ENCODE results near the gene SCO2. TPM values are rescaled to one million over a fixed set of nuclear protein-coding genes. Genes with fewer than 3 reads are reported as not detected.

SCO2 gene
- total RNA-seq (14.6 TPM), polyA plus RNA-seq (10 to 100 TPM in 1 of 4 donors, 1 to 10 TPM in 3; 6.4 to 10.4 (median 7.7) TPM)

DNA sequence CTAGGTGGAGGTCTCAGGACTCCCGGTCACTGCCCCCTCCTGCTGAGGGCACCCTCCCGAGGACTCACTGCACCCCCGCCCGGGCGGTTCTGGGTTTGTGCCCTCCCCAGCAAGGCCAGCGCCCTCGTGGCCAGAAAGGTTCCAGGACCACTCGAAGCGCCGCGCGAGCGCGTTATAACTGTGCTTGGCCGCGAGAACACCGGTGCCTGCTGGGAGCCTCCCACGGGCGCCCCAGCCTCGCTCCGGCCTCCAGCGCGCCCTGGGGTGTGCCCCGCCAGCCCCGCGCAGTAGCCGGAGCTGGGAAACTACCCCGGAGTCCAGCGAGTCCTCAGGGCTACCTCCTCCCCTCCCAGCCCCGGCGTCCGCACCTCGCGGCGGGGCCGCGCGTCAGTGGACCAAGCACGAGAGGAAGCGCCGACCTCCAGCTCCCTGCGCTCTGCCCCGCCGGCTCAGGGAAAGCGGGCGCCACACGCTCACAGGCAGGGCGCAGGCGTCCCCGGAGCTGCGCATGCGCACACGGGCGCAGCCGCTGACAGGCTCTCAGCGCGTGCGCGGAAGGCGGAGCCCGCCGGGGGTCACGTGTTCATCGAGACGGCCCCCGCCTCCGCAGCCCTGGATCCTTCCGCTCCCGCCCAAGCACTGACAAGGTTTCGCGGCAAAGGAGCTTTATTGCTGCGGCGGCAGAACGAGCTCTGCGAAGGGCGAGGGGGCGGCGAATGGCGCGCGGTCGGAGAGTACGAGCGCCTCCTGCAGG, at the start of gene SCO2:
Gene SCO2, minus strand, starts transcription at position 495 of the 754 bp plus-strand sequence. CDS start 1,187 bp downstream, outside the sequence.
- Histone ChIP-seq H3K4me1 (ENCODE audit: control insufficient read depth, insufficient read depth, low read length, poor library complexity, severe bottlenecking) (peaks cover 49% of the 10 kb centered on the region), H3K9me3 (ENCODE audit: control insufficient read depth in 2 of 2, low read length in 2 of 2) (no peaks in the 10 kb centered on the region), H3K36me3 (ENCODE audit: control insufficient read depth, insufficient read depth, low read length) (peaks cover 20% of the 10 kb centered on the region), H3K4me3 (ENCODE audit: low read depth, low read length) (peak within 1 kb of the TSS; percentile 65), H3K27ac (ENCODE audit: insufficient read depth, low read length, poor library complexity, severe bottlenecking) (peak within 1 kb of the TSS; percentile 96), H3K27me3 (ENCODE audit: control insufficient read depth, insufficient read depth, low read length) (no peaks in the 10 kb centered on the region)
- no peaks in the 10 kb centered on the region for H3K36me3 Mint-ChIP-seq
- DNase-seq (peak; percentile 95 to 98 (median 97)), ATAC-seq (ENCODE audit: low read depth in 2 of 2) (peak; percentile 63 to 69)
- H3K4me1 Mint-ChIP-seq: peaks cover 0 to 30% (median 19%) of the 10 kb centered on the region in 4 donors
- peak within 1 kb of the TSS; percentile 86 to 94 (median 92) for H3K27ac Mint-ChIP-seq
- no peaks in the 10 kb centered on the region for H3K9me3 Mint-ChIP-seq
- H3K4me3 Mint-ChIP-seq: peak within 1 kb of the TSS; percentile 90 to 93 (median 92)
- no peaks in the 10 kb centered on the region for H3K27me3 Mint-ChIP-seq

GRCh38 chr22:50574383-50574755, 49.0 kb upstream of the SCO2 start:
- H3K27me3 ChIP-seq (ENCODE audit: control insufficient read depth, insufficient read depth, low read length): no peaks in the 10 kb centered on the region
- H3K27ac ChIP-seq (ENCODE audit: insufficient read depth, low read length, poor library complexity, severe bottlenecking): no peak overlapping the region
- Mint-ChIP-seq H3K36me3 (peaks cover 26% of the 10 kb centered on the region), H3K9me3 (no peaks in the 10 kb centered on the region), H3K4me3 (no peak overlapping the region), H3K27ac (no peak overlapping the region), H3K4me1 (peaks cover 0 to 7% (median under 1%) of the 10 kb centered on the region in 4 donors), H3K27me3 (no peaks in the 10 kb centered on the region)
- DNase-seq: no peak
- peaks cover 32% of the 10 kb centered on the region for H3K36me3 ChIP-seq (ENCODE audit: control insufficient read depth, insufficient read depth, low read length)
- peaks cover 6% of the 10 kb centered on the region for H3K4me1 ChIP-seq (ENCODE audit: control insufficient read depth, insufficient read depth, low read length, poor library complexity, severe bottlenecking)
- no peak overlapping the region for H3K4me3 ChIP-seq (ENCODE audit: low read depth, low read length)
- no peaks in the 10 kb centered on the region for H3K9me3 ChIP-seq (ENCODE audit: control insufficient read depth in 2 of 2, low read length in 2 of 2)
- ATAC-seq (ENCODE audit: low read depth in 2 of 2): no peak

GRCh38 chr22:50573491-50574382, 48.3 kb upstream of the SCO2 start:
- Mint-ChIP-seq H3K36me3 (peaks cover 27% of the 10 kb centered on the region), H3K27ac (no peak overlapping the region), H3K4me1 (peaks cover 0 to 6% (median under 1%) of the 10 kb centered on the region in 4 donors), H3K9me3 (no peaks in the 10 kb centered on the region), H3K27me3 (no peaks in the 10 kb centered on the region), H3K4me3 (no peak overlapping the region)
- Histone ChIP-seq H3K27me3 (ENCODE audit: control insufficient read depth, insufficient read depth, low read length) (no peaks in the 10 kb centered on the region), H3K4me3 (ENCODE audit: low read depth, low read length) (no peak overlapping the region), H3K36me3 (ENCODE audit: control insufficient read depth, insufficient read depth, low read length) (peaks cover 36% of the 10 kb centered on the region), H3K9me3 (ENCODE audit: control insufficient read depth in 2 of 2, low read length in 2 of 2) (no peaks in the 10 kb centered on the region), H3K4me1 (ENCODE audit: control insufficient read depth, insufficient read depth, low read length, poor library complexity, severe bottlenecking) (peaks cover 6% of the 10 kb centered on the region), H3K27ac (ENCODE audit: insufficient read depth, low read length, poor library complexity, severe bottlenecking) (no peak overlapping the region)
- ATAC-seq (ENCODE audit: low read depth in 2 of 2) (no peak), DNase-seq (no peak)

DNA sequence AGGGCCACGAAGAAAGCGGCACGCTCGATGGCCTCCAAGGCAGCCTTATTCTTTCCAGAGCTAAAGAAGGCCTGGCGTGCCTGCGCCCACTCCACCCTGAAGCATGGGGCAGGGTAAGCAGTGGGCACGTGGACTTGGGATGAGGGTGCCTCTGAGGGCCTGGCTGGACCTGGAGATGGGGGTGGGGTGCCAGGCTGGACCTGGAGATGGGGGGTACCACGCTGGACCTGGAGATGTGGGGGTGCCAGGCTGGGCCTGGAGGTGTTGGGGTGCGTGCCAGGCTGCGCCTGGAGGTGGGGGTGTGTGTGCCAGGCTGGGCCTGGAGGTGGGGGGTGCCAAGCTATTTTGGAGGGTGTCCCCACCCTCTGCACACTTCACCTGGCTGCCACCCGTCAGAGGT, 47.6 kb upstream of the SCO2 start:
- Histone ChIP-seq H3K9me3 (ENCODE audit: control insufficient read depth in 2 of 2, low read length in 2 of 2) (no peaks in the 10 kb centered on the region), H3K27me3 (ENCODE audit: control insufficient read depth, insufficient read depth, low read length) (no peaks in the 10 kb centered on the region), H3K4me1 (ENCODE audit: control insufficient read depth, insufficient read depth, low read length, poor library complexity, severe bottlenecking) (peaks cover 6% of the 10 kb centered on the region), H3K36me3 (ENCODE audit: control insufficient read depth, insufficient read depth, low read length) (peaks cover 39% of the 10 kb centered on the region), H3K4me3 (ENCODE audit: low read depth, low read length) (no peak overlapping the region), H3K27ac (ENCODE audit: insufficient read depth, low read length, poor library complexity, severe bottlenecking) (no peak overlapping the region)
- H3K27ac Mint-ChIP-seq: no peak overlapping the region
- no peak for ATAC-seq (ENCODE audit: low read depth in 2 of 2)
- no peaks in the 10 kb centered on the region for H3K9me3 Mint-ChIP-seq
- H3K4me3 Mint-ChIP-seq: no peak overlapping the region
- peaks cover 0 to 6% (median under 1%) of the 10 kb centered on the region in 4 donors for H3K4me1 Mint-ChIP-seq
- H3K36me3 Mint-ChIP-seq: peaks cover 27% of the 10 kb centered on the region
- no peak for DNase-seq
- H3K27me3 Mint-ChIP-seq: no peaks in the 10 kb centered on the region

- Mint-ChIP-seq H3K27me3 (peaks cover 4% of the 10 kb centered on the region), H3K36me3 (peaks cover 30% of the 10 kb centered on the region), H3K4me3 (no peak overlapping the region), H3K4me1 (peaks cover 0 to 2% (median 0%) of the 10 kb centered on the region in 4 donors), H3K9me3 (no peaks in the 10 kb centered on the region), H3K27ac (no peak overlapping the region)
- no peaks in the 10 kb centered on the region for H3K27me3 ChIP-seq (ENCODE audit: control insufficient read depth, insufficient read depth, low read length)
- no peak for ATAC-seq (ENCODE audit: low read depth in 2 of 2)
- no peak overlapping the region for H3K4me3 ChIP-seq (ENCODE audit: low read depth, low read length)
- no peak overlapping the region for H3K27ac ChIP-seq (ENCODE audit: insufficient read depth, low read length, poor library complexity, severe bottlenecking)
- H3K4me1 ChIP-seq (ENCODE audit: control insufficient read depth, insufficient read depth, low read length, poor library complexity, severe bottlenecking): no peaks in the 10 kb centered on the region
- DNase-seq: no peak
- no peaks in the 10 kb centered on the region for H3K9me3 ChIP-seq (ENCODE audit: control insufficient read depth in 2 of 2, low read length in 2 of 2)
- peaks cover 39% of the 10 kb centered on the region for H3K36me3 ChIP-seq (ENCODE audit: control insufficient read depth, insufficient read depth, low read length)
These were observed 46.1 kb upstream of the SCO2 start for GRCh38 chr22:50571264-50572175.

GRCh38 chr22:50570861-50571260, 45.5 kb upstream of the SCO2 start:
- Histone ChIP-seq H3K4me1 (ENCODE audit: control insufficient read depth, insufficient read depth, low read length, poor library complexity, severe bottlenecking) (no peaks in the 10 kb centered on the region), H3K27me3 (ENCODE audit: control insufficient read depth, insufficient read depth, low read length) (no peaks in the 10 kb centered on the region), H3K36me3 (ENCODE audit: control insufficient read depth, insufficient read depth, low read length) (peaks cover 39% of the 10 kb centered on the region), H3K27ac (ENCODE audit: insufficient read depth, low read length, poor library complexity, severe bottlenecking) (no peak overlapping the region), H3K4me3 (ENCODE audit: low read depth, low read length) (no peak overlapping the region), H3K9me3 (ENCODE audit: control insufficient read depth in 2 of 2, low read length in 2 of 2) (no peaks in the 10 kb centered on the region)
- no peak for ATAC-seq (ENCODE audit: low read depth in 2 of 2)
- Mint-ChIP-seq H3K9me3 (no peaks in the 10 kb centered on the region), H3K27ac (no peak overlapping the region), H3K27me3 (peaks cover 4% of the 10 kb centered on the region), H3K4me3 (no peak overlapping the region), H3K36me3 (peaks cover 27% of the 10 kb centered on the region), H3K4me1 (no peaks in the 10 kb centered on the region)
- no peak for DNase-seq

DNA sequence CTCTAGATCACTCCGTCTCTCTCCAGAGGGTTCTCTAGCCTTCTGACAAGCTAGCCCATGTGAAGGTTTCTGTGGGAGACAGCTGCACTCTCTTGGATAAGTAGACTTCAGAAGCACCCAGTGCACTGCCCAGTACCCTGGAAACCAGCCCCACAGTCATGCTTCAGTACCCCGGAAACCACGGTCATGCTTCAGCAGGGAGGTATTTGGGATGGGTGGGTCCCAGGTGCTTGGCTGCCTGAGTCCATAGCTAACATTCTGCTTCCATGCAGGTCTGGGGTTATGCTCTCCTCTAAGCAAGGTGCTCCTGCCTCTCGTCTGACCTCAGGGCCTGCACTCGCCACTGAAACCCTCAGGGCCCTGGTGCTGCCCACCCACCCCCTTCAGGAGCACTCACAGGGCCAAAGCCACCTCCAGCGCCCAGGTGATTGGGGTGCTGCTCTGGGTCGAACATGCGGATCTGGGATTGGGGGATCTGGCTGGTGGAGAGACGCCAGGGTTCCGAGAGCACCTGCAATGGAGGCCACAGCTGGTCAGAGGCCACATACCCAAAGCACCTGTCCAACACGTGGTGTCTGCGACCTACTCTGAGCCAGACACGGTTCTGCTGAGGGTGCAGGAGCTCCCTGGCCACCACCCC, 44.6 kb upstream of the SCO2 start:
- DNase-seq: no peak
- ATAC-seq (ENCODE audit: low read depth in 2 of 2): no peak

More for the DNA sequence above, 44.6 kb upstream of the SCO2 start:
- Histone ChIP-seq H3K9me3 (ENCODE audit: control insufficient read depth in 2 of 2, low read length in 2 of 2) (no peaks in the 10 kb centered on the region), H3K27ac (ENCODE audit: insufficient read depth, low read length, poor library complexity, severe bottlenecking) (no peak overlapping the region), H3K27me3 (ENCODE audit: control insufficient read depth, insufficient read depth, low read length) (no peaks in the 10 kb centered on the region), H3K4me1 (ENCODE audit: control insufficient read depth, insufficient read depth, low read length, poor library complexity, severe bottlenecking) (no peaks in the 10 kb centered on the region), H3K36me3 (ENCODE audit: control insufficient read depth, insufficient read depth, low read length) (peaks cover 39% of the 10 kb centered on the region), H3K4me3 (ENCODE audit: low read depth, low read length) (no peak overlapping the region)
- Mint-ChIP-seq H3K4me1 (no peaks in the 10 kb centered on the region), H3K9me3 (no peaks in the 10 kb centered on the region), H3K36me3 (peaks cover 25% of the 10 kb centered on the region), H3K27me3 (peaks cover 4% of the 10 kb centered on the region), H3K27ac (no peak overlapping the region), H3K4me3 (no peak overlapping the region)
